Measurements from ENCODE around the gene RREB1. TPM values are rescaled to one million over a fixed set of nuclear protein-coding genes. Genes with fewer than 3 reads are reported as not detected.

The RREB1 gene
- total RNA-seq, 1 experiment from 2014 or later, result 11.5 TPM

DNA sequence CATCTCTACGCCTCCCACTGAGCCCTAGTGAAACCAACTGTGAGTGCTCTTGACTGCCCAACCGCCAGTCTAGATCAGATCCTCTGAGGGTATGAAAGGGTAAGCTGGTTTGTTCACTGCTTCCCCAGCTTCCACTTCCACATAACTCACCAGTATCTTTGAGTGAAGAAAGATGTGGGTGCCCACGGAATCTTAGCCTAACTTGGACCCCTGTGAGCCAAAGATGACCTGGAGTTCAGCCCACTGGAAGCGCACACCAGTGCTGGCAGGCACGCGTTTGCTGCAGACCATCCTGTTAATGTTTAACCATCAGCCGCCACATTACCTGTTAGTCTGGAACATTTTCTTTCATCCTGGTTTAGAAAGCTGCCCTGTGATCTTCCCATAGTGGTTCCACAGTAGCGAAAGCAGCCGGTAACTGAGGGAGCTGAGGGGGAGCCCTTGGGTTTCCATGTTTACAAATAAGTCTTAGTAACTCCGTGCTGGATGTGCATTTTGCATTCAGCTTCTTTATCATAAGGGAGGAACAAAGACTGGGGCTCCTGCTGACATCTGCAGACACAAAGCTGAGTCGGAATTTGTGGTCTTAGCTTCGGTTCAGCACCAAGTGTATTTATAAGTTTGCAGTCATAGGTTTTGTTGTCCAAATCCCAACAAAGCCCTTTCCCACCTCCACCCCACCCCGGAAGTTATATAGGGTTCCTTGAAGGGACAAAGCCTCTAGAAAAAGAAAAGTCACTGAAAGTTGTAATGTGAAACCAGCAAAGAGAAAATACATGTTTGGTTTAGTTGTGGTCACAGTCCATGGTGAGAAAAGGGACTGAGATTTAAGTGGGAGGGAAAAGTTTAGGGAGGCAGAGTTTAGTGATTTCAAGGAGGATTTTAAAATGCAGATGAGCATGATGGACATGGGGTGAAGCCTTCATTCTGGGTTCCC is 134.2 kb downstream of the RREB1 start:
- peak; percentile 42 for DNase-seq (ENCODE audit: low read depth)

DNA sequence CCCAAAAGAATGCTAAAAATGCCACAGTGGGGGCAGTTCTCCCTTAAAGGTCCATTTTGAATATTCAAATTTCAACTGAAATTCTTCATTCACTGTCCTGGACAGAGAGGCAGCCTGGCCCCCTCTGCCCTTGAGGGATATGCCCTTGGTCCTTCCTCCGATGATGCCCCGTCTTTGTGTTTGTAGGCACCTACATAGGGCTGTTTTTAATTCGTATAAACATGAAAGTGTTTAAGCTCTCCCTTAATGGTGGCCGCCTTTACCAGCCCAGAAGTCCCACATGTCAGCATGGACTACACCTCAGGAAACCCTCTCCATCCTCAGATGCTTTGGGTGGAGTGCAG is 135.0 kb downstream of the RREB1 start:
- DNase-seq (ENCODE audit: low read depth), result no peak

DNA sequence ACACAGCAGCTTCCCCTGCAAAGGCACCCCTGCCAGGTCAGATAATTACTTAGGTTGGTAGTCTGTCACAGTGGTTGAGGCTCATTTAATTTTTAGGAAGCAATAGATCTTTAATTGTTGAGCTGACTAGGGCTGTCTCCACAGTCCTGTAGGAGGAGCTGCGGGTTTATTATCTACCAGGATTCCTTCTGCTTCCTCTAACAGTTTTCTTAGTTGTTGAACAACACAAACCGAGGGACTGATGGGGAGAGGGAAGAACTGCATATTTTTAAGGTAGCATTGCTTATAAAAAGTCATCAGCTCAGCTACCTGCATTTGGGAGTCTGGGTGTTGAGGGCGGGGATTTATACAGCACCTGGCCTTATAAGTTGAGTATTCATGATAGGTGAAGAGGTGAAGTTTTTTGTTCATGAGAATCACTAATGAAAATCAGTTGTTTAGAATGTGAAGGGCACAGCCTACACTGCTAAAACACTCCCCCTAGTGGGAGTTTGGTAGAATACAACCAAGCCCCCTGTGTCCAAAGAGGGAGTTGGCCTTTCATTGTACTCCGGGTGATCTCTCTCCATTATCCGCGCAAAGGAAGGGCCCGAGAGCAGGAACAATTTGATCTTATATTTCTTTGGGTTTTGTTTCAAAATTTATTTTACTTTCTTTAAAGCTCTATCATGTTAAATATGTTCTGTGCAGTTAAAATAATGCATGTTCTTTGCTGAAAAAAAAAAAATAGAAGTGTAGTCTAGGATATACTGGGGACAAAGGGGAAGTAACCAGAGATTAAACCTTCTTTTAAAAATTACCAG is 135.6 kb downstream of the RREB1 start:
- DNase-seq (ENCODE audit: low read depth), result peak; percentile 62

DNA sequence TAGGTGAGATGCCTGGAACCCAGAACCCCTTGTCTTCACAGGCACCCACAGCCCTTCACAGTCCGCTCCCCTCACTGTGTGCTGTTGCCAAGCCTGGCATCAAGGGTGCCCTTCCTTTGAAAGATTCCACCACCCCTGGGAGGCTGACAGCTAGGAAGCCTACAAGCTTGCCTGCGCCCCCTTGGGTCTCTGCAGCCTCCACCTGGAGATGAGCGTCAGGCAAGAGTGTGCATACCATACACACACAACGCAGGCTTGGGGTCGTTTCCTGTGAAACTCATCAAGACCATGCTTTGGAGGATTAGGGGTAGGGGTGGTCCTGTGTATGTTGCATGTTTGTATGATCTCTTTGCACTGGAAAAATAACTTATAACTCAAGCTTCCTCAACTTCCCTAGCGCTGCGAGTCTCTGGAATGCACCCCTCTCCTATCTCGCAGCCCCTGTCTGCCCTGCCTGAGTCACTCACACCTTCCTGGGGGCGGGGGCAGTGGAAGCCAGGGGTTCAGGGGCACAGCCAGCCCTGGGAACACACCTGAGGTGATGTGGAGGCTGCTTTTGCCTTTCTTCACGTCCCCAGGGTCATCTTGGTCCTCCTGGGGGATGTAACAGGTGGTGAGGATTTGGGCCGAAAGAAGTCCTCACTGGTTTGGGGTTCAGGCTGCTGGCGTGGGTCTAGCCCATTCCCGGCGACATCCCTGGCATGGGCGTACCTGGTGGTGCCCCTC is 138.1 kb downstream of the RREB1 start:
- no peak for DNase-seq (ENCODE audit: low read depth)

DNA sequence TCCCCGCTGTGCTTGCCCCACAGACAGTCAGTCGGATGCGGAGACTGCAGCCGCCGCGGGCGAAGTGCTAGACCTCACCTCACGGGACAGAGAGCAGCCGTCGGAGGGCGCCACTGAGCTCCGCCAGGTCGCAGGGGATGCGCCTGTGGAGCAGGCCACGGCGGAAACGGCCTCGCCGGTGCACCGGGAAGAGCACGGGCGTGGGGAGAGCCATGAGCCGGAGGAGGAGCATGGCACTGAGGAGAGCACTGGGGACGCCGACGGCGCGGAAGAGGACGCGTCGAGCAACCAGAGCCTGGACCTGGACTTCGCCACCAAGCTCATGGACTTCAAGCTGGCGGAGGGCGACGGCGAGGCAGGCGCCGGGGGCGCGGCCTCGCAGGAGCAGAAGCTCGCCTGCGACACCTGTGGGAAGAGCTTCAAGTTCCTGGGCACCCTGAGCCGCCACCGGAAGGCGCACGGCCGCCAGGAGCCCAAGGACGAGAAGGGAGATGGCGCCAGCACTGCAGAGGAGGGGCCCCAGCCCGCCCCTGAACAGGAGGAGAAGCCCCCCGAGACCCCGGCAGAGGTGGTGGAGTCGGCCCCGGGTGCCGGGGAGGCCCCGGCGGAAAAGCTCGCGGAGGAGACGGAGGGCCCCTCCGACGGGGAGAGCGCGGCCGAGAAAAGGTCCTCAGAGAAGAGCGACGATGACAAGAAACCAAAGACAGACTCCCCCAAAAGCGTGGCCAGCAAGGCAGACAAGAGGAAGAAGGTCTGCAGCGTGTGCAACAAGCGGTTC is 138.8 kb downstream of the RREB1 start:
- DNase-seq (ENCODE audit: low read depth), result no peak

DNA sequence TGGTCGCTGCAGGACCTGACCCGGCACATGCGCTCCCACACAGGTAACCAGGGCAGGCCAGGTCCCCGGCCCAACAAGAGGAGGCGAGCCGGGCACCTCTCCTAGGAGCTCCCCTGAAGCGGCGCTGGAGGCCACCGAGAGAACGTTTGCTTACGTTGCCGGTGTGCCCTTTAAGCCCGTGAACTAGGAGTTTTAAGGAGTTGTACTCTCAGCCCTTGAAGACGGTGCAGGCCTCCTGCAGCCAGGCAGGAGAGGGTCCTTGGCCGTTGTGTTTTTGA is 139.4 kb downstream of the RREB1 start:
- no peak for DNase-seq (ENCODE audit: low read depth)

DNA sequence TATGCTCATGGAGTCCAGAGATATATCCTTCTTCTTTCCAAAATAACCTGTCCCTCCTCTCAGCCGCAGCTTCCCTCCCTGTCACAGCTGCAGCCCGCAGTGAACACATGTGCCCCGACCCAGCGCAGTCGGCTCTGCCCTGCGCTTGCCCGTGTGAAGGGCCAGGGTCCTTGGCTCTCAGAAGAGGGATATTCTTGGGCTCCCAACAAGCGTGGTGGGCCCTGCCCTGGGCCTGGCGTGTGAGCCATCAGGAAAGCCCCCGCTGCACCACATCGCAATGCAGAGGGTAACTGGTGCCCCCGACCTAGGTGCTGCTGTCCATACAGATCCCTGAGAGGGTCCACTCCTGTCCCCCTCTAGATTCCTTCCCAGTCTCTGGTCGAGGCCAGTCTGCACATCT is 140.1 kb downstream of the RREB1 start:
- no peak for DNase-seq (ENCODE audit: low read depth)

DNA sequence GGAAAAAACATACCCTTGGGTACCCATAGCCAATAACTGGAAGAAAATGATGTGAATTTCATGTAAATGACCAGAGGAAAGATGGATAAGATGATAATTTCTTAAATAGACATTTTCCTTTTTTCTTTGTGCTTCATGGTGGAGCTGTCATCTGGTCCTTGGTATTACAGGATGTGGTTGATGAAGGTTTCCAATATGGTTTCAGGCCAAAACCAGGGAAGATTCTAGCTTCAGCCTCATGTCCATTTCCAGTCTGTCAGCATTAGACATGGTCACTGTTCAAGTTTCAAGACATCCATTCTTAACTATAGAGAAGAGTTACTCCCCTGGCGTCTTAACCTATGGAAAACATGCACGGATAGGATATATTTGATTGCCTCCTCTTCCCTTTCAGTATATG is 141.6 kb downstream of the RREB1 start:
- DNase-seq (ENCODE audit: low read depth), result no peak

DNA sequence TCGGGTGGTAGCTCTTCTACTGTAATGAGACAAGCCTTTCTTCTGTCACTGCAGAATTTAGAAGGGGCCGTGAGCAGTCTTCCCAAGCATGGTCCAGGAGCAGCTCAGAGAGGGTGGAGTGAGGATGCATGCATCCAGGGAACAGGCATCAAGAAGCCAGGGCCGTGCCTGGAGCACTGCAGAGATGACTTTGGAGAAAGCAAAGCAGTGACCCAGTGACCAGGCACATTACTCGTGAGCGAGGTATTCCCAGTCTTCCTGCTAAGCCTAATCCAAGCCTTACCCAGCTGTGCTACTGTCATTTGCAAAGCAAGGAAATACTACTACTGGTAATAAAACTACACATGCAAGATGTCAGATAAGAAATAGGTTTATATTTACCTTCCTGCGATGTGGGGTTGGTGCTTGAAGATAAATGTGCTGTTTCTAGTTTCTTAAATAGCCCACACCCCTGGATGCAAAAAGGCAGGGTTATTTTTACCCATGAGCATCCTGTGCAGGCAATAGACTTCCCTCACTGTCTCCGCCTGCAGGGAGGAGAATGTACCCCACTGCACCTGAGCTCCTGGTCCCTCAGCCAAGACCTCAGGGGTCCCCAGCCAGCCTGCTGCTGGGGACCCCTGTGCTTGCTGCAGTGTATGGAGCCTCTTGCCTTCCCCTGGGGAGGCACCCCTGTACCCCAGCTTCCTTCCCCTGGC is 142.3 kb downstream of the RREB1 start:
- DNase-seq (ENCODE audit: low read depth), result no peak

DNA sequence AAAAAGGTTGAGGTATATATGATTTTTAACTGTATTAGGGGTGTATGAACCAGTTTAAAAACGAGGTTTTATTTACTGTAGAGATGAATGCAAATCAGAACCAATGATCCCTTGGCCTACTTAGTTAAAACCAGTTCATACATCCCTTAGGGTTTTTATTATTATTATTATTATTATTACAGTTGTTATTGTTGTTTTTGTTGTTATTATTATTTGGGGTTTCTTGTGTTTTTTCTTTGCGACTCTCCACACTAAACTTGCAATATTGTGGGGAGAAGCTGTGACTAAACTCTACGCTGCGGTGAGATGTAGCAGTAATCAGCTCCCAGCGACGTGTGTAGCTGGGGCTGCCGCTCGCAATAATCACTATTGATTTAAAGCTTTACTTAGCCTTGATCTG is 143.1 kb downstream of the RREB1 start:
- DNase-seq (ENCODE audit: low read depth), result no peak

DNA sequence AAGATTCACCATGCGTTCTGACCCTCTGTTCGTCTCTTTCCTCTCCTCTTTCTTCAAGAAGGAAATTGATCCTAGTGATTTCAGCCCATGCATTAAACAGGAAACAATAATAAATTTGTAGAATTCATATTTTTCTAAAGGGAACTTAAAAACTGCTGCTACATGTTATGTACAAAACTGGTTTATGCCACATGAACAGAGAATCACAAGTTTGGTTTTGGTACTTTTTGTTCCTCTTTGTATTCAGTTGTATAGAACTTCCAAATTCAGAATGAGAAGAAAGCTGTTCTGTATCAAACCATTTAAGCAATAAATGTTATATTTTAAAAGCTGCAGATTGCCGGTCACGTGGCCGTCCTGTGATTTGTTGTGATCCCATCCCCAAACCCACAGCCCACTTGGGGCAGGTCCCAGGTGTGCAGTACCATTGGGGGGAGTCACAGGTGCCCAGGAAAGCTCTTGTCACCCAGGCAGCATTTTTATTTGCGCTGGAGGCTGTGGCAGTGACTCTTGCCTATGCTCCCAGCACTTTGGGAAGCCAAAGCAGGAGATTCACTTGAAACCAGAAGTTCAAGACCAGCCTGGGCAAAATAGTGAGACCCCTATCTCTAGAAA is 144.0 kb downstream of the RREB1 start:
- no peak for DNase-seq (ENCODE audit: low read depth)

DNA sequence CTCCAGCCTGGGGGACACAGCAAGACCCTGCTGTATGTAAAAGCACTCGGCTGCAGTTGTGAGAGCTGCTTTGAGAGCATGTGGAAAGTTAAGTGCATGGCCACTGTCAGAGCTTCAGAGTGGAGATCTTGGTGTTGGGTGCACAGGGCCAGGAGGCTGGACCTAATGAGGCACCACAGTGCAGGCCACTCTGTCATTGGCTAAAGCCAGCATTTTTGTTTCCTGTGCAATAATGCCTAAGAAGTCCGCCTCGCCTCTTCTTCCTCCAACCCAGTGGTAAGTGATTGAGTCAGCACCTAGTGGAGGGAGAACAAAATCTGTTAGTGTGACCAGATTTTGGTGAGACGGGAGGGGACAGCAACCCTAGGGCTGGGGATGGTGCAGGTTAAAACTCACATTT is 144.6 kb downstream of the RREB1 start:
- no peak for DNase-seq (ENCODE audit: low read depth)

DNA sequence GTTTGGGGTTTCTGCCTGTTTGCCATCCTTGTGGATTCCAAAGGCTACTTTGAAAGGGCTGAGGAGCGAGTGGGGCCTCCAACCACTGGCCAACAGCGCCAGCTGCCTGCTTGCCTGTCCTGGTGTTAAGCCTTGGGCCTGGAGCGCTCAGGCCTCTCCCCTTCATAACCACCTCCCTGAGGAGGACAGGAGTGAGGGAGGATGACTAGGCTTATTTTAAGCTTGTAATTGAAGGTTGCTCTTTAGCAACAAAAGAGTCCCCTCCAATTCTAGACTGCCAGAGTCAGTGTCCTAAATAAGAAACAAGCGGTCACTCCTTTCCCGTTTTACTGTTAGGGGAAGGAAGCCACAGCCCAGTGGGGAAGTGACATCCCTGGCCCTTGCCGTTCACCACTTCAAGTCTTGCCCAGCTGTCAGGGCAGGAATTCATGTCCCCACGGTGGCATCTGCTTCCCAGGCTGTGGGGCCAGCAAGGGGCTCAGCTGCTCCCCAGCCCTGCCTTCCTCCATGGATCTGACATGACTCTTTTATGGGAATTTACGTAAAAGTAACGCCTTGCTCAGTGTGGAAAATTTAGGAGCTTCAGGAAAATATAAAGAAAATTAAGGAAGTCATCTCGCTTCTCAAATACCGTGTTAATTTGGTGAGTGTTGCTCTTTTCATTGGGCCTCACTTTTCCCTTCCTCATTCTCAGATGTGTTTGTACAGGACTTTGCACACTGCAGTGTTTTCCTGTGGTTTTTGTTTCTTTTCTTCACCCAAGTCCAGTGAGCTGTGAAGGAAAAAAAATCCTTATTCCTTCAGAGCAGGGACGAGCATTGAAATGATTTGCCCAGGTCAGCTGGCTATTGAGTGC is 147.4 kb downstream of the RREB1 start:
- DNase-seq (ENCODE audit: low read depth), result no peak

DNA sequence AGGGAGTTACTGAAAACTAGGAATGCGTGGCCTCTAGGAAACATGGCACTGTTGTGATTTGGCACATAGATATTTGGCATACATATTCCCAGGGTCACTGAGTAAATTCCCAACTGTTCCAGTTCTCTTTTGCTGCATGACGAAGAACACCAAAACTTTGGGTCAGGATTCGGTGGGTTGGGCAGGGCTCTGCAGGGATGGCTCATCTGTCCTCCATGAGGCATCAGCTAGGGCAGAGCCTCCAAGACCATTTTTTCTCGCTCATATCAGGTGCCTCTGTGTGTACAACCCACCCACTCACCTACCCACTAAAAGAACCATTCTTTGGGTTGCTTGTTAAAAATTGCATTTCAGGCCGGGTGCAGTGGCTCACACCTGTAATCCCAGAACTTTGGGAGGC is 148.2 kb downstream of the RREB1 start:
- no peak for DNase-seq (ENCODE audit: low read depth)

DNA sequence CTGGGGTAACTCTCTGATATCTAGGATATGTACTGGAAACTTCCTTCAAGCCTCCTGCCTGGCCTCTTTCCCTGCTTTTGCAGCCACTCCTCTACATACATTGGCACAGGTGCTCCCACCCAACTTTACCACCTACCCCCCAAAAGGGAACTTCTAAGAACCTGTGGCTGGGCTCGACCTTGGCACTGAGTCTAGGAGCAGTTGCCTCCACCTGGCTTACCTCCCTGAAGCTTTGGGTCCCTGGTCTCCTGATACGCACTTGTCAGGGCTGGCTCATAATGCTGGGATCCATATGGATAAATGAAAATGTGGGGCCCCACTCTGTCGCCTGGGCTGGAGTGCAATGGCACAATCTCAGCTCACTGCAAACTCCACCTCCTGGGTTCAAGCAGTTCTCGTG is 149.0 kb downstream of the RREB1 start:
- no peak for DNase-seq (ENCODE audit: low read depth)

DNA sequence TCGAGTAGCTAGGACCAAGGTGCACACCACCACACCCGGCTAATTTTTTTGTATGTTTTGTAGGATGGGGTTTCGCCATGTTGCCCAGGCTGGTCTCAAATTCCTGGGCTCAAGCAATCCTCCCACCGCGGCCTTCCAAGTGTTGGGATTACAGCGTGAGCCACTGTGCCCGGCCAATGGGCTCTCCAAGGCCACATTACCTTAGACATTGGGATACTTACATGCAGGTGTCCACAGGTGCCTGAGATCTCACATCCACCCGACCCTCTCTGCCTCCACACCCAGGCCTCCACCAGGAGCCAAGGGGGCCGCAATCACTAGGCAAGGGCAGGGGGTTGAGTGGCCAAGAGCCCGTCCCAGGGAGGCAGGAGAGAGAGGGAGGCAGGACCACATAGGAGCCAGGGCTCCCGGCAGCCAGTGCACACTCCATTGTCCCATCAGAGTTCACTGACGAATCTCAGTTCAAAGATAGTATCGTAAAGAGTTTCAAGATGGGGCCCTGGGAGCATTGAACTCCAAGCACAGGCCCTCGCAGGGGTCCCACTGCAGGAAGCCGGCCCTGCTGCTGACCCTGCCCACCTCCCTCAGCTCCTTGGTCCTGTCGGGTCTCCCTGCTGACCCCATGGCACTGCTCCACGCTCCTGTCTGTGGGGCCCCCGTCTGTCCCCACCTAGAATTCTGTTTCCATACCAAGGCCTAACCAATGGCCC is 149.9 kb downstream of the RREB1 start:
- no peak for DNase-seq (ENCODE audit: low read depth)

DNA sequence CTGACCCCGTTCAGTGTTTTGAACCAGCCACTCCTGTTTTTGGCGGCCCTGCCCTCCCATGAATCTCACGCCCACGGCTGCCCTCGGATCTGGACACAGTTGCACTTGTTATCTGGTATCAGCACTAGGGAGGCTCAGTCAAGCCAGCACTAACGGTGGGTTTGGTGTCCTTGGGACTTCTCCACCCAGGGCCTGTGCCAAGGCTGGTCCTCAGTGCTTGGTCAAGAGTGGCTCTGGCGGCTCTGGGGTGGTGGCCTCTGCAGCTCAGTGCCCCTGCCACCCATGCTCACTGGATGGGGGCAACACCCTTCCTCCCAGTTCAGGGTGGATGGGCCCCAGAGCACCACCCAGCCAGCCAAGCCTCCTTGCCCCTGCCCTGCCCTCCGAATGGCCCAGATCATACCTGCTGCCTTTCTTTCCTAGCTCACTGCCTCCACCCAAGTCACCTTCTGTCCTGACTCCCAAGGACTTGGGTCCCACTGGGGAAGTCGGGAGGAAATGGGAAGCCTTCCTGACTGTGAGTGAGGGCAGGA is 150.5 kb downstream of the RREB1 start:
- DNase-seq (ENCODE audit: low read depth), result no peak

DNA sequence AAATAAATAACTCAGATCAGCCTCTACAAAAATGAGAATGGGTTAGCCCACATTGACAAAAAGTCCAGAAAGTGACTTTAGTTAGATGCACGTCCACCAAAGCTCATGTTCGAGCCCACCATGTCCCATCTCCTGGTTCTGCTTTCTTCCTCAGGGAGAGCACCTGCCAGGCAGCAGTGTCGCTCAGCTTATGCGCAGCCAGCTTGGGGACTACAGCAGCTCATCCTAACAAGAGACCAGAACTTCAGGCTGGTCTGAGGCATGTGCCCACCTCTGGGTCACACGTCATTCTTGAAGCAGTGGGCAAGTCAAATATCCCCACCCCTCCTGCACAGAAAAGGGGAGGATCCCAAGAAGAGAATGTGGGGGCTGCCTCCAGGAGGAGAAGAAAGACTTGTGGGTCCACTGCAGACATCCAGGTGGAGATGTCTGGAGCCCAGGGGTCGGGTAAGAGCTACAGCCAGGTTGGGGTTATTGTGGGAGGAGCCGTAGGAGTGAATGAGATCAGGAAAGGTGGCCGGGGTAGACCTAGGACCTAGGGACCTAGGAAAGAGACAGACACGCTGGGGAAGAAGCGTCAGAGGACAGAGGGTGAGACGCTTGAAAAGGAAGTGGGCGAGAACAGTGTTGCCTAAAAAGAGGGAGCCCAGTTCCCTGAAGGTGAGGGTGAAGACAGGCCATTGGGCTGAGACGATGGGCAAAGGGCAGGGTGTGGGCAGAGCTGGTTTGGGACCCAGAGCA is 152.7 kb downstream of the RREB1 start:
- no peak for DNase-seq (ENCODE audit: low read depth)

Data from LHCN-M2 (cell line).